IPS-20b (cell line): ENCODE measurements around the gene HYAL1.

Experiments used
- H3K27ac ChIP-seq: one replicate; pipeline ENCODE4 v1.5.1; 2013; ENCODE audit warnings: low read length
- H3K27me3 ChIP-seq: 2 replicates; pipeline ENCODE4 v1.6.1; 2013; ENCODE audit warnings: mild to moderate bottlenecking, low read length, inconsistent platforms; ENCODE audit not compliant: insufficient read depth
- H3K36me3 ChIP-seq: 2 replicates; pipeline ENCODE4 v1.6.1; 2013; ENCODE audit warnings: low read depth, mild to moderate bottlenecking, inconsistent platforms, low read length, moderate library complexity; ENCODE audit not compliant: insufficient read depth
- H3K4me1 ChIP-seq: 2 replicates; pipeline ENCODE4 v1.6.1; 2013; ENCODE audit warnings: mild to moderate bottlenecking, control low read depth, inconsistent platforms, low read length, moderate library complexity; ENCODE audit not compliant: insufficient read depth
- H3K4me3 ChIP-seq: 2 replicates; pipeline ENCODE4 v1.5.1; 2013; ENCODE audit warnings: mild to moderate bottlenecking, low read length, inconsistent platforms
- H3K9ac ChIP-seq: 2 replicates; pipeline ENCODE4 v1.6.1; 2013; ENCODE audit warnings: low read depth, mild to moderate bottlenecking, inconsistent platforms, low read length, moderate library complexity
- H3K9me3 ChIP-seq: 2 replicates; pipeline ENCODE4 v1.6.1; 2013; ENCODE audit warnings: mild to moderate bottlenecking, low read depth, low read length, inconsistent platforms; ENCODE audit not compliant: insufficient read depth

HYAL1 gene, protein sequence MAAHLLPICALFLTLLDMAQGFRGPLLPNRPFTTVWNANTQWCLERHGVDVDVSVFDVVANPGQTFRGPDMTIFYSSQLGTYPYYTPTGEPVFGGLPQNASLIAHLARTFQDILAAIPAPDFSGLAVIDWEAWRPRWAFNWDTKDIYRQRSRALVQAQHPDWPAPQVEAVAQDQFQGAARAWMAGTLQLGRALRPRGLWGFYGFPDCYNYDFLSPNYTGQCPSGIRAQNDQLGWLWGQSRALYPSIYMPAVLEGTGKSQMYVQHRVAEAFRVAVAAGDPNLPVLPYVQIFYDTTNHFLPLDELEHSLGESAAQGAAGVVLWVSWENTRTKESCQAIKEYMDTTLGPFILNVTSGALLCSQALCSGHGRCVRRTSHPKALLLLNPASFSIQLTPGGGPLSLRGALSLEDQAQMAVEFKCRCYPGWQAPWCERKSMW

DNA sequence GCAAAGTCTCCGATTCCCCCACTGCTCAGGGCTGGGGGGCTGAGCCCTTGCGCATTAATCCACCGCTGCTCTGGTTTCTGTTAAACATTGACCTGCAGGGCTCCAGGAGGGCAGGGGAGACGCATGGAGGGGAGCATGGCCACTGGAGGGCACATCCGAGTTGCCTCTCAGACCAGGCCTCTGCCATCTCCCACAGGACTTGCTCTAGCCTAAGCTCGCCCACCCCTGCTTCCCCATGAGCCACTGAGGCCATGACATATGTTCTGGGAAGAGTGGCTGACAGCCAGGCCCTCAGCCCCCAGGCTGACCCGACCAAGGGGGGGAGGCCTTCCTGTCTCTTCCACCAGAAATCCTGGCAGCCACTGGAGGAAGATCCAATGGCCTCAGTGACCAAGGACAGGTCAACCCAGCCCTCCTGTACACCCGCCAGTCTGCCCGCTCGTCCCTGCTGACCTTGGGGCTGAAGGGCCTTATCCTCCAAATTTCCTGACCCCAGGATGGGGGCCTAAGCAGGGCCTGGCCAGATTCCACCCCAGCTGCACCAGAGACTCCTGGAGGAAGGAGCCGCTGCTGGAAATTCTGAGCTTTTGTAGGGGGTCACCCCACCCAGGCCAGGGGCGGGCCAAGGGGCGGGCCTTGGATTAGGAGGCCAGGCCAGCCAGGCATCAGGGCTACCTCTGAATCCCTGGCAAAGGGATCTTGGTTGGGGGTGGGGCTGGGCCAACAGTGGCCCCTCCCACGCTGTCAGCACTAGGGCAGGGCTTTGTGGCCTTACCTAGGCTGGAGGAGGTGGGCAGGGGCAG is at the start of gene HYAL1:
Gene HYAL1, minus strand, starts transcription at position 562 of the 803 bp plus-strand sequence. CDS start 618 bp downstream, outside the sequence.
- Histone ChIP-seq H3K27ac (no peak within 1 kb of the TSS), H3K4me3 (peak within 1 kb of the TSS; percentile 12; the same call in 1 of the 2 replicates), H3K27me3 (peaks cover 4% of the 10 kb centered on the region; the same call in 1 of the 2 replicates), H3K36me3 (no peaks in the 10 kb centered on the region), H3K4me1 (peaks cover 9% of the 10 kb centered on the region), H3K9ac (peak within 1 kb of the TSS; percentile 38; the same call in 1 of the 2 replicates), H3K9me3 (peaks cover 14% of the 10 kb centered on the region)

DNA sequence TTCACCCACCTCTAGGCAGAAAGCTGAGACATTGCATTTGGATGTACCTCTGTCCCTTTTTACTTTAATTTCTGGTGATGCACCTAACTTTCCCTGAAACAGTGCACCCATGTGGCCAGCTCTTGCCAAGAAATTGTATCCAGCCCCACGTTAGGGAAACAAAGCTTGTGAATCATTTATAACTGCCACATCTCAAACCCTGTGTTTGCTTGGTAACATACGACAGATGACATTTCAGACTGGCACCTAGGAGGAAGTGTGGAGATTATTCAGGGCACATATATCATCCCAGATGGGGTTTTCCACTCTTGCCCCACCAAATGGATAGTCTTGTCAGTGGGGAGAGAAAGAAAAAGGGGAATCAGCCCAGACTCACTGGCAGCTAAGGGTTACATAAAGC is 49.4 kb upstream of the HYAL1 start:
- Histone ChIP-seq H3K36me3 (peaks cover 27% of the 10 kb centered on the region), H3K9ac (no peak overlapping the region)

DNA sequence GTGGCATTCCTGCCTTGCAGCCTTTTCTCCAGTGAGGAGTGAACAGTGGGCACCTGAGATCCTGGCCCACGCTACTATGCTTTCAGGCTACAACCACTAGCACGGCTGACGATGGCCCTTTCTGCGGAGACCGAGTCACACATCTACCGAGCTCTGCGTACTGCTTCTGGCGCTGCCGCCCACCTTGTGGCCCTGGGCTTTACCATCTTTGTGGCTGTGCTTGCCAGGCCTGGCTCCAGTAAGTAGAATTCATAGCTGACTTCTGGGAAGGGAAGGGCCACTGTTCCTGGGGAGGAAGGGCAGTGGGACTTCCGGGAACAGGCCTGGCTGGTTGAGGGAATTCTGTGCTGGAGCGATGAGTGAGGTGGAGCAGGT is 47.9 kb upstream of the HYAL1 start:
- Histone ChIP-seq H3K27ac (no peak overlapping the region), H3K4me3 (peak overlapping the region; percentile 91), H3K36me3 (peaks cover 25% of the 10 kb centered on the region), H3K27me3 (peaks cover 5% of the 10 kb centered on the region), H3K4me1 (no peaks in the 10 kb centered on the region), H3K9ac (no peak overlapping the region), H3K9me3 (no peaks in the 10 kb centered on the region)

More for the DNA sequence above, 49.4 kb upstream of the HYAL1 start:
- Histone ChIP-seq H3K4me1 (no peaks in the 10 kb centered on the region), H3K9me3 (no peaks in the 10 kb centered on the region), H3K27me3 (no peaks in the 10 kb centered on the region), H3K4me3 (no peak overlapping the region), H3K27ac (no peak overlapping the region)

DNA sequence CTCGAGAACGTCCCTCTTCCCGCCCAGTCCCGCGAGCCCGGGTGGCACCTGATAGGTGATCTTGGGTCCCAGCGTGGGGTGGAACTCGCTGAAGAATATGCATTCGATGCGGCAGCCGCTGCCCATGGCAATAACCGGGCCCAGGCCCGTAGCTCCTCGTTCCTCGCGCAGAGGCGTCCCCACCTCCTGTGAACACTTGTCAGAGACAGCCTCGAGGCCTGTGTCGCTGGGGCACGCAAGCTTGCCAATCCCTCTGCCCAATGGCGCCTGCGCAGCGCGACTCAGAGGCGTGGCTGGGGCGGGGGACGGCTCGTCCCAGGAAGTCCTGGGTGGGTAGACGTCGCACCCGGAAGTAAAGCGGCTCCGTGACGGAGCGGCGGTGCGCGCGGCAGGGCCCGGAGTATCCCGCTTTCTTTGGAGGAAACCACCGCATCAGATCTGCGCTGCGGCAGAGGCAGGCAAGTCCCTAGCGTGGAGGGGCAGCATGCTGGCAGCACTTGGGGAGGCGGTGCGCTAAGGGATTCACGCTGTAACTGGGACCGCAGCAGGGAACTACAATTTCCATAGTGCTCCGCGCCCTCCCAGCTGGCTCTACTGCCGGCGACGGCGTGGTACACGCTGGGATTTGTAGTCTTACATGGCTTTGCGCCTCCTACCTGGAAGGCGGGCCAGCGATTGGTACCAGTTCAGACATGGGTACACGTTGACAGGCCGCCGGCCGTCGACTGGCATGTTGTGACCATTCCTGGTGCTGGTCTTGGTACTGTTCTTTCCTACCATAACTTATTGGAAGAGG is 47.4 kb upstream of the HYAL1 start, which contains the start of the genes CYB561D2 and NPRL2:
Gene CYB561D2, plus strand, starts transcription at position 336 of the 796 bp plus-strand sequence. CDS start 572 bp downstream, outside the sequence.
Gene NPRL2, minus strand, starts transcription at position 249 of the 796 bp plus-strand sequence. Its CDS starts 123 bp downstream, at position 126.
- H3K27me3 ChIP-seq: peaks cover 9% of the 10 kb centered on the region
- peaks cover 23% of the 10 kb centered on the region for H3K36me3 ChIP-seq
- H3K27ac ChIP-seq: no peak within 1 kb of the TSS
- no peaks in the 10 kb centered on the region for H3K4me1 ChIP-seq
- H3K9me3 ChIP-seq: no peaks in the 10 kb centered on the region
- peak within 1 kb of the TSS; percentile 91 for H3K4me3 ChIP-seq
- H3K9ac ChIP-seq: peak within 1 kb of the TSS; percentile 73

DNA sequence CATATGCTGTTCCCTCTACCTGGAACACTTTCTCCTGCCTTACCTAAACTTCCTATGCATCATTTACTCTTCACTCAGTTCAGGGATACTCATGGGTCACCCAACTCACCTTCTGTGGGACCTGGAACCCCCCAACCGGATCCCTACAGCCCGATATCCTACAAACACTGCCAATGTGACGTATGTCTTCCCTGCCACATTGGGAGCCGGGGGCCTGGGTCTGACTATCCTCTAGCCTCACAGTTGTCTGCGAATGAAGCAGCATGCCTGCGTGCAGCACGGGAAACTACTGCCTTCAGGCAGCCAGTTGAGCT is 46.8 kb upstream of the HYAL1 start:
- H3K36me3 ChIP-seq: peaks cover 22% of the 10 kb centered on the region
- H3K9ac ChIP-seq: peak overlapping the region; percentile 73
- H3K4me1 ChIP-seq: no peaks in the 10 kb centered on the region
- H3K9me3 ChIP-seq: no peaks in the 10 kb centered on the region
- peak overlapping the region; percentile 91 for H3K4me3 ChIP-seq
- no peak overlapping the region for H3K27ac ChIP-seq
- peaks cover 14% of the 10 kb centered on the region for H3K27me3 ChIP-seq

DNA sequence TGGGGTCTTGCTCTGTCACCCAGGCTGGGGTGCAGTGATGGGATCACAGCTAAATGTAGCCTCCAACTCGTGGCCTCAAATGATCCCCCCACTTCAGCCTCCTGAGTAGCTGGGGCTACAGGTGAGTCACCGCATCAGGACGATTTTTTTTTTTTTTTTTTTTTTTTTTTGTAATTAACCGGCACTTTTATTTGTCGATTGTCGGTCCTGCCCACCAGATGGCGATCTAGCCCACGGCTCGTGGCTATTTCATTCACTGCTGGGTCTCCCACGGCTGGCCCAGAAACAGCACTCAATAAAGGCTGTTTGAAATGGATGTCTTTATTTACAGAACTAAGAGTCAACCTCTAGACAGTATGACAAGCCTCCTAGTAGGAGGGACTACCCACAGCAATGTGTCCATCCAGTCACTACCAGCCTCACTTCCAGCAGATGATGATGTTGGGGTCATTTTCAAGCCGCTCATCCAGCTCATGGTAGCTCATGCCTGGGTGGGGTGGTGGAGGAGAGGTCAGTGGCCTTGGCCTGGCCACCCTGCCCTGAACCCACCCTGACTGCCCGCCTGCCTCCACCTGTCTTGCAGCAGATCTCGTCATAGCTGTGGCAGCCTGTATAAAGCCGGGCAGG is 43.9 kb upstream of the HYAL1 start:
- Histone ChIP-seq H3K4me3 (no peak overlapping the region), H3K9me3 (no peaks in the 10 kb centered on the region), H3K9ac (no peak overlapping the region), H3K4me1 (no peaks in the 10 kb centered on the region), H3K27ac (no peak overlapping the region), H3K36me3 (peaks cover 7% of the 10 kb centered on the region), H3K27me3 (peaks cover 43% of the 10 kb centered on the region)

DNA sequence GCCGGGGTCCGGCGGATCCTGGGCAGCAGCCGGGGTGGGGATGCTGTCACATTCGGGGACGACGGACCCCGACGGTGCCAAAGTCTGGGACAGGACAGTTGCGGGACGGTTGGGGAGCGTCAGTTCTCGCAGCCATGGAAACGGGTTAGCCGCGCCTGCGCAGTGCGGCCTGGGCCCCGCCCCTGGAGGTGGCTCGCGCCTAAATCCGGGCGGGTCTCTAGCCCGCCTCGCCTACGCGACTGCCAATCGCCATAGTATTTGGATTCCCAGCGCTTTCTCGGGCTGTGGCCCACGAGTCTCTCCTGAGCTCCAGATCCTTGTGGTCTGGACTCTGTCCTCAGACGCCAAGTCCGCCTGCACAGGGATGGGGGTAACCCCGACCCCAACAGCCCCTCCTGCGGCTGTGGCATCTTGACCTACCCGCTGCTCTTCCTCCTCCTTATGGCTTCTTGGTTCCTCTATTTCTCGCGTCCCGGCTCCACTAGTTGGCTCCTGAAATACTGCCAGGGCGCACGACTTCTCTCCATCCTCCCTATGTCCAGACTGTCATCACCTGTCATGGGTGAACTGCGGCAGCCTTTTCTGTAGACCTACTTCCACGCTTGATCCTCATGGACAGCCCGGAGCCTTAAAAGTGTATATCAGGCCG is 42.3 kb upstream of the HYAL1 start, which contains the start of gene ZMYND10:
Gene ZMYND10, minus strand, starts transcription at position 147 of the 649 bp plus-strand sequence. CDS start 153 bp downstream, outside the sequence.
- H3K4me1 ChIP-seq: no peaks in the 10 kb centered on the region
- no peak within 1 kb of the TSS for H3K27ac ChIP-seq
- peak within 1 kb of the TSS; percentile 33; the same call in 1 of the 2 replicates for H3K9ac ChIP-seq
- H3K36me3 ChIP-seq: peaks cover 7% of the 10 kb centered on the region
- H3K27me3 ChIP-seq: peaks cover 59% of the 10 kb centered on the region
- H3K4me3 ChIP-seq: peak within 1 kb of the TSS; percentile 63
- H3K9me3 ChIP-seq: no peaks in the 10 kb centered on the region

DNA sequence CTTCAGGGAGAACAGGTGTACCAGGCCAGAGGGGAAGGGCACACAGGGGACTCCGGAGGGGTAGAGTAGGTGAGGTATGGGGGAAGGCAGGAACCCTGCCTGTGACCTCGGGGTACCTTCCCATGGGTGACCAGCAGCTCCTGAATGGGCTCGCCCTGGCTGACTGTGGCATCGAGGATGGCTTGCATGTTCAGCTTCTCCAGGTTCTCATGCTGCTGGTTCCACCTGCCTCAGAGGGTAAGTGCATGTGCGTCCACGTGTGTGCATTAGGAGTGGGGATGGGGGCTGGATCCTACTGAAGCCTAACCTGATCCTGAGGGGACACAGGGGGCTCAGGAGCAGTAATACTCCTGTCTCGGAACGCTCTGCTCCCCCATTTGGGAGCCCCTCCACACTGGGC is 41.6 kb upstream of the HYAL1 start:
- no peaks in the 10 kb centered on the region for H3K4me1 ChIP-seq
- peak overlapping the region; percentile 63 for H3K4me3 ChIP-seq
- peaks cover 66% of the 10 kb centered on the region for H3K27me3 ChIP-seq
- H3K9me3 ChIP-seq: no peaks in the 10 kb centered on the region
- peaks cover 7% of the 10 kb centered on the region for H3K36me3 ChIP-seq
- no peak overlapping the region for H3K9ac ChIP-seq
- no peak overlapping the region for H3K27ac ChIP-seq

DNA sequence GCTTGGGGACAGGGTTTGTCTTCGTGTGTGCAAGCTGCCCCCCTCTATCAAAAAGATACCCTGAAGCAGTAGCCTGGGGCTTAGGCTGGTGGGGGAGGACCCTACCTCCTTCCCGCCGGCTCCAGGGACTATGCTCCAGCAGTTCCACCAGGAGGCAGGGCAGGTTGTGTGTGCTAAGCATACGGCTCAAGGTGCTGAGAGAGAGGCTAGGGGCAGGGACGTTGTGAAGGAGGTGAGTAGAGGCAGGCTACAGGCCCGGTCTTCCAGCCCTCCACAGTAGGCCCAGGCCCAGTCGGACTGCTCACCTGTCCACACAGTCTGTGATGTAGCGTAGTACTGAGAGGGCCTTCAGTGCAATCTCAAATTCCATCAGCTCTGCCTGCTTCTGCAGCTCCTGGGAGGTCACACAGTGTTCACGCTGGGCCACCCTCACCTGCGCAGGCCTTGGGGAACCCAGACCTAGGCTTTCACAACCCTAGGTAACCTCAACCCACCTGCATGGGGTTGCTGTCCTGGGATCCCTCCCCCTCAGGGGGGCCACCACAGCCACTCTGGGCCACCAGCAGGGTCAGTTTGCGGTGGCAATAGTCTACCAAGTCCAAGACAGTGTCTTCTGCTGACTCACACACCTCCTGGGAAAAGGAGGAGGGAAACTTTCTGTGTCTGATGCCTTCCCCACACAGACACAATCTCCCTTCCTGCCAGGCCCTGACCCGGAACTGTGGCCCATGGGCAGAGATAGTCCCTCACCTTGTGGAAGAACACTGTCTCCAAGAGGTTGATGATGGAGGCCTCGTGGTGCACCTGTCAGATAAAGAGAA is 39.6 kb upstream of the HYAL1 start:
- H3K4me1 ChIP-seq: no peaks in the 10 kb centered on the region
- no peak overlapping the region for H3K9ac ChIP-seq
- H3K27ac ChIP-seq: no peak overlapping the region
- H3K4me3 ChIP-seq: no peak overlapping the region
- H3K27me3 ChIP-seq: peaks cover 86% of the 10 kb centered on the region
- H3K9me3 ChIP-seq: no peaks in the 10 kb centered on the region
- H3K36me3 ChIP-seq: no peaks in the 10 kb centered on the region
